ENCODE measurements around the gene APOBEC3H.
A peak's percentile ranks its signal among the peaks of the same experiment; 100 is the strongest.

The APOBEC3H gene

GRCh38 chr22:39135092-39135896, 38.2 kb downstream of the APOBEC3H start:
- DNase-seq (ENCODE audit: low read depth), result no peak

- DNase-seq (ENCODE audit: low read depth), result no peak
These were observed 39.3 kb downstream of the APOBEC3H start for GRCh38 chr22:39136317-39136716.

- no peak for DNase-seq (ENCODE audit: low read depth)
These were observed 41.4 kb downstream of the APOBEC3H start for GRCh38 chr22:39138357-39138997.

DNA sequence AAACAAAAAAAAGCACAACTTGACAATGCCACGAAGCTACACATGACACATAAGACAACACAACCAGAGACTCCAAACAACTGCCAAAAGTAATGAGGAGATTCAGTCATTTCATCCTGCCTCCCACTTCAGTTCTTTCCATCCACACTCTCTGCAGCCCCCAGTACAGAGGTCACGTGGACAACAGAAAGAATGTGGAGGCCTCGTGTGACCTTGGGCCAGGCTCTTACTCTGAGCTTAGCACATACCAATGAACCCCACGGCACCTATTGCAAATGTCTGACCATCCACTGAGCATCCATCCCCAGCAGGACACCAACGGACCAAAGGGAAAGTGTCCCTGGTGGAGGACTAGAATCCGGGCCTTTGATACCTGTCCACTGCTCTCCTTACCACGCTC, 42.9 kb downstream of the APOBEC3H start:
- DNase-seq (ENCODE audit: low read depth), result no peak

DNA sequence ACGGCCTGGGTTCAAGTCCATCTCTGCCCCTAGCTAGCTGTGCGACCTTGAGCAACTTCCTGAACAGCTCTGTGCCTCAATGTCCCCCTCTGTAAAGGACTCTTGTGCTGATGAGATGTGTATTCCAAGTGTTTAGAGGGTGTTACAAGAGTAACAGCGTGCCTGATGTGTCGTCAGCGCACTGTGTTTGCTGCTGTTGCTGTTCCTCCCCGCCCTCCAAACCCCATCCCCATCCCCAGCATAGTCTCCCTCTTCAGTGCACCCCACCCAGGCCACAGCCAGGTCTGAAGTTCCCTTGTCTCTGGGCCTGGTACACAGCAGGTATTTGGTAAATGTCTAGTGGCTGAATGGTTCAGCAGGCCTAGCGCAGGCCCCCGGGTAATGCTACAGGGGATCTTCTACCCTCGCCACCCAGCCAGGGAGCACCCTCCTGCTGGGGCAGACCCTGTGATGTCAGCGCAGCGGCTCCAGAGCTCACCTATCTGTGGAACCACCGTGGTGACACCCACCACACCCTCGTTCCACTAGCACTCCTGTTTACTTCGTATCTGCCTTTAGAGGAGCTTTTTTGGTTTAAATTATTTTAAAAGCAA, 45.1 kb downstream of the APOBEC3H start:
- no peak for DNase-seq (ENCODE audit: low read depth)

DNA sequence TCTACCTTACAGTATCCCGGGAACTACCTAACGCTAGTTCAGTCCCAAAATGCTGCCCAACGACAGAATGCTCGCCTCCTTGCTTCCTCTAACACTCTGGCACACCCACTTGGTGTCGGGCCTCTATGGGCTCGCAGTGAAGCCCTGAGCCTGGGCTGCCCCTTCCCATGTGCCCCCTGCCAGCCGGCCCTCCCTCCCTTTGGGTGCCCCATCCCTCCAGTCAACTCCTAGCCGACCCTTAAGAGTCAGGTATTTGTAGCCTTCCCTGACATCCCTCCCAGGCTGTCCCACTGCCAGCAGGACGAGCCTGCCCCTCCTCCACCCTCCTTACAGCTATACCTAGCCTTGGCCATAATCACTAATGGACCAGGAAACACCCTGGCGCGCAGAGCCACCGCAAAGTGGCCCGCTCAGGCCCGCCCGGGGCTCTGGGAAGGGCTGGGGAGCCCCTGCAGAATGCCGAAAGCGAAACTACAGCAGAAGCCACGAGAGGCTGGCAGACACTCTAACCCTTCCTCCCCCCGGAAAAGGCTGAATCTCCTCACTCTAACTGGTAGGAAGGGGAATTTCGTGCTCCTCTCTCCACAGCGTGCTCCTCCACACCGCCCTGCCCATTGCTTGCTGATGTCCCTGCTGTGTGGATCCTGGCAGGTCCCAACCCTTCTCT, 47.2 kb downstream of the APOBEC3H start:
- DNase-seq (ENCODE audit: low read depth), result peak; percentile 47

GRCh38 chr22:39146256-39147101, 49.4 kb downstream of the APOBEC3H start:
- no peak for DNase-seq (ENCODE audit: low read depth)

DNA sequence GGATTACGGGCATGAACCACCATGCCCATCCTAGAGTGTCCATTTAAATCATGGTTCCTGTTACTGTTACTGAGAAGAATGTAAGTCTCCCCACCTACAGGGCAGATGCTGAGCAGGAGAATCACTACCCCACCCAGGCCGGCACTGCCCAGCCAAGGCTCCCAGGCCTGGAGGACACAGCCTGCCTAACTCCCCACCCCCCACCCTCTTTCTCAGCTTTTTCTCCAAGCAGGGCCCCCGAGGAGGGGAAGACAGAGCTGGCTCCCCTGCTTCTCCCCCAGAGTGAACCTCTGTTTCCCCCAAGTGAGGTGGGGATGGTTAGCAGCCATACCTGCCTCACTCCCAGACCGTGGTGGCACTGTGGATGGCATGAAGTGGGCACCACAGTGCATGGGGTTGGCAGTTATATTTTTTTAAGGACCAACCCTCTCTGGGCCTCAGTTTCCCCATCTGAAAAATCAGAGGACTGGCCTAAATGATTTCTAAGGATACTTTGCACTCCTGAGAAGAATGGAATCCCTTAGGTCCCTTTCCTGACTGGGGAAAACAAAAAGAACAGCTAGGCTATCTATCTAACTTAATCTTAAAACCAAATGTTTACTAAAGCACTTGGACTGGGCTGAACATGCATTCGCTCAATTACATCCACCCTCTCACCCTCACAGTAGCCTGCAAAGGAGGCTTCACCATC, 50.4 kb downstream of the APOBEC3H start:
- no peak for DNase-seq (ENCODE audit: low read depth)

GRCh38 chr22:39148026-39148726, 51.1 kb downstream of the APOBEC3H start:
- no peak for DNase-seq (ENCODE audit: low read depth)

DNA sequence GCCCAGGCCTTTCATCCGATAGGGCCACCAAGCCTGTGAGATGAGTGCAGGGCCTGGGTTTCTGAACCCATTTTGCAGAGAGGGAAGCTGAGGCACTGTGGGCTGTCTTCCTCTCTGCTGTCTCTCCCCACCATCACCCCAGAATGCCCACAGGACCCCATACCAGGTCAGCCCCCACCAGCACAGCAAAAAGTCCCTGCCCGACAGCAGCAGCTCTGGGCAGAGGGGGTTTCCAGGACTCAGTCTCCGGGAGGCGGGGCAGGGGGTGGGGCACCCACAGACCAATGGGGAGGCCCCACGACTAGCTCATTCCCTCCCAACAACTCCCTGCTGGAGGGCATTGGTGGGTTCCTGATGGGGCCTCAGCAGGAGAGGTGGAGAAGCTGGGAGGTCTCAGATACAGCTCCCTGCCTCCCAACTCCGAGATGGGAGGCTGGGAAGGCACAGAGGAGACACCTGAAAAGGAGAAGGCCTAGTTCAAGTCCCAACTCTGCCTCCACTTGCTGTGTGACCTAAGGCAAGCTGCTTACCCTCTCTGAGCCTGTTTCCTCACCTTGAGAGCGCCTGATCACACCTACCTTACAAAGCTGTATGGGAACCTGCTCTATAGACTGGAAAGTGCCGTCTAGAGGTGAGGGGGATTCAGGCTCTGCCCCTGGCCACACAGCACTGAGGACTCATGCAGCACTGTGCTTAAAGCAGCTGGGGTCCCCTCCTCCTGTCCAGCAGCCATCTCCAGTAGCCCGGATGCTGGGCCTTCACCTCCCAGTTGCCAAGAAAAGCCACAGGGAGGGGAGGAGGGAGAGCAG, 51.9 kb downstream of the APOBEC3H start:
- DNase-seq (ENCODE audit: low read depth), result peak; percentile 78

- DNase-seq (ENCODE audit: low read depth), result no peak
These were observed 53.1 kb downstream of the APOBEC3H start for GRCh38 chr22:39149915-39150847.

DNA sequence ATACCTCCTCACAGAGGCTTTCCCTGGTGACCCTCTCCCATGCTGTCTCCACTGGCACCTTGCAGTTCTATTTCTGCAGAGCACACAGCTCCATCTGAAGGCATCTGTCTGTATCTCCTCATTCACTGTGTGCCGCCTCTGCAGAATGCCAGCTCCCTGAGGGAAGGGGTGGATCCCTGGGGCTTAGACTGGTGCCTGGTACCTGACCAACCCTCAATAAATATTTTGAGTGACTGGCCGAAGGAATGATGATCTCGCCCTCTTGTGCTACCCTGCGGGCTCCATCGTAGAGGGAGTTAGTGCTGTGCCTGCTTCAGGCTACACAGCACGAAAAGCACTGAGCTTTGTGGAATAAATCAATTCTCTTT, 53.8 kb downstream of the APOBEC3H start:
- DNase-seq (ENCODE audit: low read depth), result no peak

GRCh38 chr22:39151329-39151975, 54.4 kb downstream of the APOBEC3H start:
- DNase-seq (ENCODE audit: low read depth), result no peak

- DNase-seq (ENCODE audit: low read depth), result no peak
These were observed 55.0 kb downstream of the APOBEC3H start for GRCh38 chr22:39152024-39152510.

DNA sequence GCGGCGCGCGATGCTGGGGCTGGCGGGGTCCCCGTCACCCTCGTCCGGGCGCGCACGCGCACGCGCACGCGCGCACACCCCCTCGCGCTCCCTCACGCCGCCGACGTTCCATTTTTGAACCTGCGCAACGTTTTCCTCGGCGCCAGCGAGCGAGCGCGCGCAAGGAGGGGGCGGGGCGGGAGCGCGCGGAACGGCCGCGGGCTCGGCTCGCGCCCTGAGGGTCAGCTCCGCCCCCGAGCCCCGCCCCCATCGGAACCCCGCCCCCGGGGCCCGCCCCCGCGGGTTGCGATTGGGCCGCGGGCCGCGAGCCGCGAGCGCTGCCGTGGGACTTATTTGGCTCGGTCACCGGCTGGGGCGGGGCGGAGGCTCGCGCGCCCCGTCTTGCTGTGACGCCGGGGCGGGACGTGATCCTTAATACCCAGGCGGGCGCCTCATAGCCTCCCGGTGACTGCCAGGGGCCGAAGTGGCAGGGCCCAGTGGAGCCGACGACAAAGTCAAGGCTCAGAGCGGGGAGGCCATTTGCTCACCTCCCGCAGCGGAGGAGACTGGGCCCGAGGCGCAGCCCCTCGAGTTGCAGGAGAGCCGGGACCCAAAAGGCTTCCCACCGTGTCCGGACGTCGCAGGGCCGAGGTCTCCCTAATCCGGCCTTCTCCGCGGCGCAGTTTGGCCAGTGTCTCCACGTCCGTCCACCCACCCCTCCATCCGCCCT, 55.6 kb downstream of the APOBEC3H start, which contains the start of gene CBX7:
TSS of gene CBX7 (minus strand) at position 170 of the 709 bp plus-strand sequence. CDS start 236 bp downstream, outside the sequence.
- peak; percentile 95 for DNase-seq (ENCODE audit: low read depth)

DNA sequence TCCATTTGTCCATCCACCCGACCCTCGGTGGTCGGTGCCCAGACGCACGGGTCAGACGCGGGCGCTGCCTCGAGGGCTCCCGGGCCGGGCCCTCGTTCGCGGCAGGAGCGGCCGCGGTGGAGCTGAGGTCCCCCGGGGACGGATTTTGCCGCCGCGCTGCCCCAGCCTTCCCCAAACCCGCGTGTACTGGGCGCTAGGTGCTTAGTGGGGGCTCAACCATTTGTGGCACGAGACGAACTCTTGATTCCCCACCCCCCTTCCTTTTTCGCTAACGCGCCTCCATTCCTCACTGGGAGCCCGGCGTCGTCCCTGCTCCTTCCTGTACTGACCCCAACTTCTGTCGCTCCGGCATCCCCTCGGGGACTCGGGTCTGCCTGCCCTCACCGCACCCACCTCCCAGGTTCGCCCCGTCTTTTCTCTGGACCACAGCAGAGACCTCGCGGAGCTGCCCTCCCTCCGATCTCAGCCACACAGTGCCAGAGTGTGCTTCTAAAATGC, 56.2 kb downstream of the APOBEC3H start:
- no peak for DNase-seq (ENCODE audit: low read depth)
